Smooth muscle cell (in vitro differentiated cells): ENCODE results near the gene MAGI2. TPM values are rescaled to one million over a fixed set of nuclear protein-coding genes. Genes with fewer than 3 reads are reported as not detected.

ENCODE experiments used
- DNase-seq: peaks from one replicate; lab custom pipeline; 2025; ENCODE audit not compliant: unreplicated experiment; lab: John Stamatoyannopoulos, UW
- H2AFZ ChIP-seq: fragments of 200-600 bp; sonication (generic); 2 replicates; pipeline ENCODE4 v1.6.0; 2016; ENCODE audit warnings: antibody characterized with exemption, low read depth, mild to moderate bottlenecking
- H3F3A ChIP-seq: fragments of 200-600 bp; sonication (generic); 2 replicates; pipeline ENCODE4 v1.6.0; 2017; ENCODE audit warnings: antibody characterized with exemption, low read depth
- H3K27ac ChIP-seq: fragments of 200-600 bp; sonication (generic); 2 replicates; pipeline ENCODE4 v1.5.1; 2016; ENCODE audit warnings: low read depth, mild to moderate bottlenecking
- H3K27me3 ChIP-seq: fragments of 200-600 bp; sonication (generic); 2 replicates; pipeline ENCODE4 v1.6.1; 2016; ENCODE audit warnings: low read depth, mild to moderate bottlenecking
- H3K36me3 ChIP-seq: fragments of 200-600 bp; sonication (generic); 2 replicates; pipeline ENCODE4 v1.5.1; 2016; ENCODE audit warnings: low read depth
- H3K4me1 ChIP-seq: fragments of 200-600 bp; sonication (generic); 2 replicates; pipeline ENCODE4 v1.5.1; 2016; ENCODE audit warnings: low read depth
- H3K4me2 ChIP-seq: fragments of 200-600 bp; sonication (generic); 2 replicates; pipeline ENCODE4 v1.6.0; 2016; ENCODE audit warnings: mild to moderate bottlenecking
- H3K4me3 ChIP-seq: fragments of 200-600 bp; sonication (generic); 2 replicates; pipeline ENCODE4 v1.5.1; 2016; ENCODE audit warnings: mild to moderate bottlenecking
- H3K79me2 ChIP-seq: fragments of 200-600 bp; sonication (generic); 2 replicates; pipeline ENCODE4 v1.6.0; 2016; ENCODE audit warnings: low read depth, mild to moderate bottlenecking
- H3K9ac ChIP-seq: fragments of 200-600 bp; sonication (generic); 2 replicates; pipeline ENCODE4 v1.6.0; 2016; ENCODE audit warnings: low read depth
- H3K9me3 ChIP-seq: fragments of 200-600 bp; sonication (generic); replicated peaks from 2 replicates; pipeline ENCODE4 v1.5.1; 2016; ENCODE audit warnings: low read depth
- H4K20me1 ChIP-seq: fragments of 200-600 bp; sonication (generic); 2 replicates; pipeline ENCODE4 v1.6.0; 2016; ENCODE audit warnings: low read depth
- CTCF ChIP-seq: fragments of 200-600 bp; sonication (generic); IDR thresholded peaks from 2 replicates; pipeline ENCODE4 v1.5.1; 2017; ENCODE audit warnings: borderline replicate concordance, mild to moderate bottlenecking, antibody characterized with exemption; ENCODE audit not compliant: insufficient read depth, poor library complexity, severe bottlenecking
- WGBS: methylation state at CpG from one replicate; pipeline ENCODE4 v1.1.7; 2016; ENCODE audit warnings: low lambda C conversion rate; 5-methylcytosine and 5-hydroxymethylcytosine counted together
- polyA plus RNA-seq: library from polyadenylated mRNA; unstranded; fragments of >200 nt; fragmentation: Nextera tagmentation; extraction: Ambion mirVana; gene quantifications from 2 replicates; pipeline ENCODE4 v1.2.1, GENCODE V29; 2016
- total RNA-seq: library from RNA; depleted of rRNA; stranded (reverse); fragments of >200 nt; gene quantifications from 2 replicates; pipeline ENCODE4 v1.2.3, GENCODE V29; 2014

The MAGI2 gene
- total and polyA plus RNA-seq, 2 experiments from 2014 or later: 3.4 to 10.7 TPM

DNA sequence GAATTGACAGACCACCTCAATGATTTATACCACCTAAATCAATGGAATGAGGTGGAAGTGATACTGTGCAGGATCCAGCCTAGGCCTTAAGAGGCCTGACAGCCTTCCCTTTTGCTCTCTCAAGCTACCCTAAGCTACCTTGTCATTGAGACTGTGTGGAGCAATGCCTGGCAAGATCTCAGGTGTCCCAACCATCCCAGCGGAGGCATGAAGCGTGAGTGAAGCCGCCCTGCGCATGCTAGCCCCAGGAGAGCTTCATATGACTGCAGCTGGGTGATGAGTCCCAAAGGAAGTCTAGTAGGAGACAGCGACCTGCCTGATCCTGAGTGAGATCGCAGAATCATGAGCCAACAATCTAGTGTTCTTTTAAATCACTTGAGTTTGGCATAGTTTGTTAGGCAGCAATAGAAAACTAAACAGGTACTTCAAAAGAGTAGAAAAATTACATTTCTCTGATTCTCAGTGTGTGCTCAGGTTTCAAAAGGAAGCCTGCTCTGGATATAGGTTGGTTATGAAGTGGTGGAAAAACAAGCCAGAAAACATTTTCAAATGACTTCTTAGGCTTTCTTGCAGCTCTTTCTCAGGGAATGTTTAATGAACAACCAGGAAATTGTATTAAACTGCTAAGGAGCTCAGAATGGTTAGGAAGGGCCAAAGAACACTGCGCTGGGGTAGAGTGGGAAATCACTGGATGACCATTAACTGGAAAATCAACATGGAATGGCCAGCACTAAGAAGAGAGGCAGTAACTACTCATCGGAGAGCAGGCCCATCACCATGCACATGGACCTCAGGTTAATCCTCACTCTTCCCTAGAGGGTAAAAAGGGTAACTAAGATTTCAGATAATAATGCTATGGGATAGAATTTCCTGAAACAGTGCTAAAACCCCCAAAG lies 1119.7 kb downstream of the MAGI2 start:
- H3K4me3 ChIP-seq: no peak overlapping the region
- H3K4me1 ChIP-seq: no peaks in the 10 kb centered on the region
- whole genome bisulfite sequencing: 94% methylated on average over 8 of the region's 8 CpGs
- H3K9ac ChIP-seq: no peak overlapping the region
- H2AFZ ChIP-seq: no peak overlapping the region
- no peak for TF ChIP-seq CTCF
- no peaks in the 10 kb centered on the region for H3F3A ChIP-seq
- H3K27ac ChIP-seq: no peak overlapping the region
- H3K79me2 ChIP-seq: no peaks in the 10 kb centered on the region
- no peaks in the 10 kb centered on the region for H3K27me3 ChIP-seq
- no peak for DNase-seq
- no peaks in the 10 kb centered on the region for H4K20me1 ChIP-seq
- H3K36me3 ChIP-seq: no peaks in the 10 kb centered on the region
- H3K9me3 ChIP-seq: no peaks in the 10 kb centered on the region
- H3K4me2 ChIP-seq: no peak overlapping the region

GRCh38 chr7:78329001-78329655 lies 1124.3 kb downstream of the MAGI2 start:
- Histone ChIP-seq H3F3A (no peaks in the 10 kb centered on the region), H3K4me2 (no peak overlapping the region), H3K36me3 (no peaks in the 10 kb centered on the region), H3K4me3 (no peak overlapping the region), H3K27me3 (no peaks in the 10 kb centered on the region), H2AFZ (no peak overlapping the region), H3K79me2 (no peaks in the 10 kb centered on the region), H3K27ac (no peak overlapping the region), H3K9ac (no peak overlapping the region), H3K9me3 (no peaks in the 10 kb centered on the region), H3K4me1 (no peaks in the 10 kb centered on the region), H4K20me1 (no peaks in the 10 kb centered on the region)
- no peak for DNase-seq
- 13% methylated on average over 1 of the region's 1 CpG for WGBS
- TF ChIP-seq CTCF: no peak

DNA sequence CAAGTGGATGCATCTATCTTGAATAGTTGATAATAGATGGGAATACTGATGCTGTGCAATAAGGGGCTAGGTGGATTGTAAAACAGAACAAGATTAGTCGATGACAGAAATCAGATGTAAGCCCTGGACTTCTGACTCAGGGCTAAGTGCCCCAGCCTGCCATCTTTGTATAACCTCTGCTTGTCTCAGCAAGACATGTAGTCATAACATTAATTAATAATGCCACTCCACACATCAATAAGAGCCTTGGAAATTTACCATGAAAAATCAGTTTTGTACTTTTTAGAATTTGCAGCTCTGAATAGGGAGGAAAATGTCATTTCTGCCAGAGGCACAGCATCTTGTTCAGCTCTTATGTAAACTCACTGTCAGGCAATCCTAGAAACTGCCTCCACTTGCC lies 1125.7 kb downstream of the MAGI2 start:
- H3F3A ChIP-seq: no peaks in the 10 kb centered on the region
- H2AFZ ChIP-seq: no peak overlapping the region
- no peaks in the 10 kb centered on the region for H3K9me3 ChIP-seq
- no peaks in the 10 kb centered on the region for H3K79me2 ChIP-seq
- H3K4me1 ChIP-seq: no peaks in the 10 kb centered on the region
- no peak for TF ChIP-seq CTCF
- H3K36me3 ChIP-seq: no peaks in the 10 kb centered on the region
- H3K4me2 ChIP-seq: no peak overlapping the region
- no peak overlapping the region for H3K4me3 ChIP-seq
- DNase-seq: no peak
- H3K27me3 ChIP-seq: no peaks in the 10 kb centered on the region
- 88% methylated on average over 1 of the region's 1 CpG for WGBS
- H4K20me1 ChIP-seq: no peaks in the 10 kb centered on the region
- no peak overlapping the region for H3K27ac ChIP-seq
- no peak overlapping the region for H3K9ac ChIP-seq
